B cell (primary cell): ENCODE data around the gene CRYZ.

ENCODE experiments used
- EZH2 ChIP-seq: IDR thresholded peaks from 2 replicates; pipeline ENCODE4 v1.6.1; 2012; ENCODE audit warnings: borderline replicate concordance, low read depth, mild to moderate bottlenecking, moderate library complexity, low read length; ENCODE audit not compliant: insufficient read depth, poor library complexity, severe bottlenecking
- TF ChIP-seq, protein P1 (sequence below): fragments of 200-600 bp; IDR thresholded peaks from one replicate; pipeline ENCODE4 v1.8.0; 2022; ENCODE audit warnings: antibody characterized with exemption, mild to moderate bottlenecking

DNA sequence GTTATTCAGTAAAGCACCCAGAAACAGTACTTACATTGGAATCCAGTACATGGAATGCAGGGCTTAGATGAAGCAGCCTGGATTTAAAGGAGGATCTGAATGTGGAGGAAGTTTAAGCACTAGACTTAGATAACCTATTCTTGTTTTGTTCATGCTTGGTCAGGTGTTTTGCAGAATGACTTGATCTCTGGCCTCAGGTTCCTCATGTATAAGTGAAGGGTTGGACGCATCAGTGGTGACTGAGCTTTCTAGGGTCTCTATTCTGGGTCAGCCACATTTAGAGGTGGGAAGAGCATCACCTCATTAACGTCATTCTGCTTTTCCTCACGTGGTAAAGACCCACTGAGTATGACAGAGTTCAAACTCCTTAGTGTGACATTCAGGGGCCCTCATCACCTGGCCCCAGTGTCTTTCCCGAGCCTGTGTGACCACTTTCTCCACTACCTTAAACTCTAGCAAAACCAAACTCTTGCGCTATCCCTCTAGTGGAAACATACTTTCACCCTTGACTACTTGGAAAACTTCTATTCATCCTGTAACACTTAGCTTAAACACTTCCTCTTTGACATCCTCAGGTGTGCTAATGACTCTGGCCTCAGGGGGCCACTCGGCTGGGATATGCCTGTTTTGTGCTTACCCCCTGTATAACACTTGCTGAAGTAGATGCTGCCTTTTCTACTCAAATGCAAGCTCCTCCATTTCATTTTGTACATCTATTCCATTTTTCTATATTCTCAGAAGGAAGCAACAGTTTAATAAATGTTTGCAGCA lies 58.4 kb downstream of the CRYZ start:
- TF ChIP-seq, protein P1, sequence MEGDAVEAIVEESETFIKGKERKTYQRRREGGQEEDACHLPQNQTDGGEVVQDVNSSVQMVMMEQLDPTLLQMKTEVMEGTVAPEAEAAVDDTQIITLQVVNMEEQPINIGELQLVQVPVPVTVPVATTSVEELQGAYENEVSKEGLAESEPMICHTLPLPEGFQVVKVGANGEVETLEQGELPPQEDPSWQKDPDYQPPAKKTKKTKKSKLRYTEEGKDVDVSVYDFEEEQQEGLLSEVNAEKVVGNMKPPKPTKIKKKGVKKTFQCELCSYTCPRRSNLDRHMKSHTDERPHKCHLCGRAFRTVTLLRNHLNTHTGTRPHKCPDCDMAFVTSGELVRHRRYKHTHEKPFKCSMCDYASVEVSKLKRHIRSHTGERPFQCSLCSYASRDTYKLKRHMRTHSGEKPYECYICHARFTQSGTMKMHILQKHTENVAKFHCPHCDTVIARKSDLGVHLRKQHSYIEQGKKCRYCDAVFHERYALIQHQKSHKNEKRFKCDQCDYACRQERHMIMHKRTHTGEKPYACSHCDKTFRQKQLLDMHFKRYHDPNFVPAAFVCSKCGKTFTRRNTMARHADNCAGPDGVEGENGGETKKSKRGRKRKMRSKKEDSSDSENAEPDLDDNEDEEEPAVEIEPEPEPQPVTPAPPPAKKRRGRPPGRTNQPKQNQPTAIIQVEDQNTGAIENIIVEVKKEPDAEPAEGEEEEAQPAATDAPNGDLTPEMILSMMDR: no peak
- TF ChIP-seq EZH2: no peak
